Glomerular endothelial cell (primary cell): ENCODE results near the gene PRDM13. TPM values are rescaled to one million over a fixed set of nuclear protein-coding genes. Genes with fewer than 3 reads are reported as not detected.
"Not testable (repeated sequence)": the region's sequence is repeated elsewhere in the genome, so short reads cannot be mapped to it uniquely, and the experiment has no call there.

Experiments
- DNase-seq: peaks from one replicate; pipeline ENCODE4 v3.0.0-alpha.2; 2011; ENCODE audit warnings: low read depth, low spot score; ENCODE audit errors: extremely low read depth
- total RNA-seq: library from RNA; depleted of rRNA; stranded (reverse); fragments of >200 nt; gene quantifications from 2 replicates; pipeline ENCODE4 v1.2.3, GENCODE V29; 2015

The PRDM13 gene
- not detected in 2 replicates for total RNA-seq

DNA sequence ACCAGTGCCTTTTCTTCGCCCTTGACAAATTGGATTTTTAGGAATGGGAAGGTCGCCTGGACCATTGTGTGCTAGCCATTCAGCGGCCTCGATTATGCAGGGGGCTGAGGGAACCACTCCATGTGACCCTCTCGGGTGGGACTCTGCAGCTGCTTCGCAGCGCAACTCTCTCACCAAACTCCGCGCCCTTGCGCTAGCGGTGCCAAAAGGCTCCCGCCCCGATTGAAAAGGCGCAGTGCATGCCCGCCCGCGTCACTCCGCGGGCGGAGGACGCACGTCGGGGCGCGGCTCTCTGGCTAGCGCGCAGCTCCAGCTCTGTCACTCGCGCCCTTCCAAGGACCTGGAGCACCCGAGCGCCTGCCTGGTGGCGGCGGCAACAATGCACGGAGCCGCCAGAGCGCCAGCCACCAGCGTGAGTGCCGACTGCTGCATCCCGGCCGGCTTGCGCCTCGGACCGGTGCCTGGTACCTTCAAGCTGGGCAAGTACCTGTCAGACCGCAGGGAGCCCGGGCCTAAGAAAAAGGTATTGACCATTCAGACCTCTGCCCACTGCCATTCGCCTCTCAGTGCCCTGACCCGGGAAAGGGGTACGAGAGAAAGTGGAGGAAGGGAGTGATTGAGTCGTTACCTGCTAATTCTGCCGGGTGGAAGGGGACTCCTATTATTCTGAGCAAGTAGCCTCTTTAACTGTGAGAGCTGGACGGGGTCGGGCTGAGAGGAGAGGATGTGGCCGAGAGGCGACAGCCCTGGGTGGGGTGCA, at the start of gene PRDM13:
Gene PRDM13, plus strand, starts transcription at position 178 of the 760 bp plus-strand sequence. Its CDS starts 202 bp downstream, at position 380.
- no peak for DNase-seq

DNA sequence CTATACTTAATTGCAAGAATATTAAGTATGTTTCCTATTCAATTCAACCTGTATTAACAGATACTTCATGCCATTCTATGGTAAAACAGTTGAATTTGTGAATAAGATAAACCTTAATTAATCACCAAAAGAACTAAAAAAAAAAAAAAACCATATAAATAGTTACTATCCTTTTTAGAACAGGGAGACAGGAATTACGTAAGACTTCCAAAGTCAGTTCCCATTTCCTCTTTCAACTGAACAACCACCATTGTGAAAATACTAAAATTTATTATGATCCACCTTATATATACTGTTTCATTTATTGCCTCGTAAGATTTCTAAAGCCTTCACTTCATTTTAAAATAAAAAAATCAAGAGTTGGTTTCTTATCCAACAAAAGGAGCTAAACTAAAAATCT, 47.6 kb upstream of the PRDM13 start:
- no peak for DNase-seq

DNA sequence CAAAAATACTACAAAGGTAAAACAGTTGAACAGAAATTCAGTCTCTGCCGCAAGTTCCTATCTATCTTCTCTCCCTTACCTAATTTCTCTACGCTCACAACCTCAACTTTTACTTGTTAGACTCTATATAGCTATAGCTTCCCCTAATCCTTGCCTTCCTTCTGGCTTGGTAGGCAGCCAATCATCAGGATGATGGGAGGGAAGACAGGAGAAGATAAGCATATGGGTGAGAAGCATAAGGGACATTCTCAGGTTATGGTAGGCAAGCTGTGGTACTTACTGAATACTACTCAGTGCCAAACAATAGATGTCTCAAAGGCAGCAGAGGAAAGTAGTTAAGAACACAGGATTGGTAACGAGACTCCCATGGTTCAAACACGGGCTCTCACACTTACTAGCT, 46.0 kb upstream of the PRDM13 start:
- DNase-seq: no peak

DNA sequence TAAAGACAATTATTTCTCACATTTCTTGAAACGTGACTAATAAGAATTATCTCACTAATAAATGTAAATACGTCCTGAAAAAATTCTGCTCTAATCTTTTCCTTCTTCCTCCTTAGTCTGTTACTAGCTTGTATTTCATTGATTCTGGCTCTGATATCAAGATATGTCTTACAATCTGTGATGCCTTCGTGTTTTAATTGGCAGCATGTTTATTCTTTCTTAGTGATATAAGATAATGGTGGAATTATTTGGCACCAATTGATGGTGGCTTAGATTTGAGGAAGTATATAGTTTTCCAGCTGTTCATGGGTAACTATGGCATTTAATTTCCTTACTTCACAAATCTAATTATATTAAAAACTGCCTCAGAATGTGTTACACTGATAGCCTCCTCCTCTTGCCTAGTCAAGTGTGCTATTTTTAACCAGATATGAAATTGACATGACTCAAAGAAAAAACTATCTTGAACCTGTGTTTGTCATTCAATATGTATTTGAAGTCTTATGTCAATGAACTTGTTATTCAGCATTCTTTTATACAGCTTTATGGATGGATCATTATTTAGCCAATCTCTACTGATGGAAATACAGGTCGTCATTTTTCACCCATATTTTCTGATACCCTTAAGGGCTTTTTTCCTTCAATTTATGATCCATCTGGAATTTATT, 43.4 kb upstream of the PRDM13 start:
- no peak for DNase-seq

DNA sequence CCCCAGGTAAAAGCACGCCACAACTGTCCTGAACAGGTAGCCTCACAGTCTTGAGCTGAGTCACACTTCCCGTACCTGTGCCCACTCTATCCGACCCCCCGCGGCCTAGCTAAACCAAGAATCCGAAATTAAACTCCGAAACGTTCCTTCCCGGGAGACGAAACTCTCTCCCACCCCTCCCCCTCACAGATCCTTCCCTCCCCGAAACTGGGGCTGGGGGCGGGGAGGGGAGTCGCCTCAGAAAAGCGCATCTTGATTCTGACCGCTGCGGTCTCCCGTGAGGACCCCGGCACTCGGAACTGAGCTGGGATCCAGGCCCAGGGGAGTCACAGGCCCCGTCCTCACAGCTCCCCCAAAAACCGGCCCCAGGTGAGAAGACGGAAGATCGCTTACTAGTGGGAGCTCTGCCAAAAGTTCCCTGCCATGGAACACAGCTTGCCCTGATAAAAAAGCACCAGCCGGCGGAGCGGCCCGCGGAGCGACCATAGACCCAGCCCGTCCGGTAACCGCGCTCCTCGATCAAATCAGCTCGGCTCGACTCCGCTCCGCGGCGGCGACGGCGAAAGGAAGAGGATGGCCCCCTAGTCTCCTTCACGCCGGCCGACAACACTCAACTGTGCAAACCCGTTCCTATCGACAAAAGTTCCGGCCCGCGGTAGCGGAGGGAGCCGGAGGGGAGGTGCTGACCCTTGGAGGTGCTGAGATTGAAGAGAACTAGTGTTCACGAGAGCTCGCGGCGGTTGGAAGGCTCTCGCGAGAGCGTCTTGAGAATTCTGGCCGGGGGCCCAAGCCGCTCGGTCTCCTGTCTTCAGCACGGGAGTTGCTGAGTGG, 38.3 kb upstream of the PRDM13 start, which contains the start of gene CCNC:
Gene CCNC, minus strand, starts transcription at position 558 of the 831 bp plus-strand sequence. Its CDS starts 133 bp downstream, at position 425.
- peak; percentile 81 for DNase-seq

DNA sequence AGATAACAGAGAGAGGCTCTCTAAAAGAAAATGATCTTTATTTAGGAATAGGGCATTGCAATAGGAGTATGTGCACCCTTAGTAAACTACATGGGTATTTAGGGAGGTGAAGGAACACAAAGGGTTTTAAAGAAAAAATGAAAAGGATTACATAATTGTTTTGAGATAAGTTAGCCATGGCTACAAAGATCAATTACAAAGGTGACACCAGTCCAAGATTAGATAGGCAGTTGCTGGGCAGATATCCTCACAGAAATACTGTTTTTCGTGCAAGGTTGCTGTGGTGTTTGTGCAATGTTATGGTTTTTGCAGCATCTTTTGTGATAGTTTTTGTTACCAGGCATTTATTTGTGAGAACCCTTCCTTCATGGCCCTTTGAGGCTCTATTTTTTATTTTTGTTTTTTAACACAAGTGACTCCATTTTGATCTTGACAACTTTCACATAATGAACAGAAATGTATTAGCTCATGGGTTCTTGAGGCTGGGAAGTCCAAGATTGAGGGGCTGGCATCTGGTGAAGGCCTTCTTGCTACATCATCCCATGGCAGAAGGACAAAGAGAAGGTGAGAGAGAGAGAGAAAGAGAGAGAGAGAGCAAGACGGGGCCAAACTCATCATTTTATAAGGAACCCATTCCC, 32.5 kb upstream of the PRDM13 start:
- no peak for DNase-seq

DNA sequence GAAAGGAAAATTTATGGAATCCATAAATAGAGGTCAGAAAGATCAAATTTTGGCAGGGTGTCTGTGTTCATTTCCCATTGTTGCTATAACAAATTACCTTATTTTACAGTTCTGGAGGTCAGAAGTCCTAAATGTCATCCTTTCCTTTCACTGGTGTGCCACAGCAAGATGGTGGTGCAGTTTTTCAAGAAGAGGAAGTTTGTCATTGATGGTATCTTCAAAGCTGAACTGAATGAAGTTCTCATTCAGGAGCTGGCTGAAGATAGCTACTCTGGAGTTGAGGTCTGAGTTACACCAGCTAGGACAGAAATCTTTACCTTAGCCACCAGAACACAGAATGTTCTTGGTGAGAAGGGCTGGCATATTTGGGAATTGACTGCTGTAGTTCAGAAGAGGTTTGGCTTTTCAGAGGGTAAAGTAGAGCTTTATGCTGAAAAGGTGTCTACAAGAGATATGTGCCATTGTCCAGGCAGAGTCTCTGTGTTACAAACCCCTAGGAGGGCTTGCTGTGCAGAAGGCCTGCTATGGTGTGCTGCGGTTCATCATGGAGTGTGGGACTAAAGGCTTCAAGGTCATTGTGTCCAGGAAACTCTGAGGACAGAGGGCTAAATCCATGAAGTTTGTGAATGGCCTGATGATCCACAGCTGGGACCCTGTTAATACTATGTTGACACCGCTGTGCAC, 30.9 kb upstream of the PRDM13 start:
- DNase-seq: no peak

DNA sequence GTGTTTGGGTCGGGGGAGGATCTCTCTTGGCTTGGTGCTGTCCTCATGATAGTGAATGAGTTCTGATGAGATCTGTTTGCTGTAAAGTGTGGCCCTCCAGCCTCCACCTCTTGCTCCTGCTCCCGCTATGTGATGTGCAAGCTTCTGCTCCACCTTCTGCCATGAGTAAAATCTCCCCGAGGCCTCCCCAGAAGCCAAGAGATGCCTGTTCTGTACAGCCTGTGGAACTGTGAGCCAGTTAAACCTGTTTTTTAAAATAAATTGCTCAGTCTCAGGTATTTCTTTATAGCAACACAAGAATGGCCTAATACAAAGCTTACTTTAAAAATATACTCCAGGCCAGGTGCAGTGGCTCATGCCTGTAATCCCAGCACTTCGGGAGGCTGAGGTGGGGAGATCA, 26.9 kb upstream of the PRDM13 start:
- no peak for DNase-seq

DNA sequence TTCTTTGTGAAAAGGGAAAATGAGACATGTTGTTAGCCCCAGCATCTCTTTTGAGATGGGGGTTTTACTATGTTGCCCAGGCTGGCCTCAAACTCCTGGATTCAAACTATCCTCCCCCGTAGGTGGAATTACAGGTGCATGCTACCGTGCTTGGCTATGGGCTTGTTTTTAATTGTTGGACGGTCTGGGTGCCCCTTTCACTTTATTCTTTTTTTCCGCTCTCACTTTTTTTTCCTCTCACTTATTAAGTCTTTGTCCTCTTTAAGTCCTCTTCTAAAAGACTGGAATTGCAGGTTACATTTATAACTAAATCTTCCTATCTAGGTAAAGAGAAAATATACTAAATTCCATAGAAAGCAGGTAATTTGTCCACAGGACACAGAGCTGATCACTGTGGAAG, 18.8 kb upstream of the PRDM13 start:
- DNase-seq: no peak

DNA sequence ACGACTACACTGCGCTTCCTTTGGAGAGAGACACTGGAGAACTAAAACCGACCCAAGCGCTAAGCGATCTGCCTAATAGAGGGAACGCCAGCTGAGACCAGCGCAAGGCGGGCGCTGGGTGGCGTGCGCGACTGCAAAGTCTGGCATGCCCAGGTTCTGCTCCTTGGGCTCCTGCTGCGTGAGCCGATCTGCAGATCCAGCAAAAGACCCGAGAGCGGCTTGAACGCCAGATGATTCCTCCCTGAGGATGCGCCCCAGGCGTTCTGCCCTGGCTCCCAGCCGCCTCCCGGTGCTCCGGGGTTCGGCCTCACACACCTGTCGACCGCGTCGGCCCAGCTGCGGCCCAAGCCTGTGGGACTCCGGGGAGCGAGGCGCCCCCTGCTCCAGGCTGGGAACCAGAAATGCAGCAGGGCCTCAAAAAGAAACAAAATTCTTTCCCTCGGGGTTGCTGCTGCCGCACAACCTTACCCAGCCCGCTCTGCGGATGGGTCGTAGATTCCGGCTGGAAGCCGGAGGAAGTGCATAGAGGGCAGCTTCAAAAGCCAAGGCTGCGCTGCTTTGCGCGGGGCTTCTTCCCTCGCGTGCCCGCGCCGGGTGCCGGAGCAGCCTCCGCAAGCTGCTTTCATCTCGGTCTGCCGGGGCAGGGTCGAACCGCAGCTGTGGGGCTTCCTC, 17.9 kb upstream of the PRDM13 start:
- DNase-seq: no peak

DNA sequence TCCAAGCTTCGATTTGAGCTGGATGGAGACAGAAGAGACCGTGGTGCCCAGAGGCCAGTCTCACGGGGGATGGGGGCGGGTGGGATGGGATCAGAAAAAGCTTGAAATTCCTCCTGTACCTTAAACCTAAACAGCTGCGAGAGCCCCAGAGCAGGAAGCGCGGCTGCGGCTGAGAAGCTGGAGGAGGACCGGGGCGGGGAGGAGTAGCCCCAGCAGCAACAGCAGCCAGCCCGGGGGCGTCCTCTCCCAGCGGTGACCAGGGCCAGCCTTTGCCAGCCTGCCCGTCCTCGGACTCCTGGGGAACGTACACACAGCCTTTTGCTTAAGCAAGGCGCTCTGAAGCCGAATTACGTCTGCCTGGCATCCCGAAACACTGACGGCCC, 17.4 kb upstream of the PRDM13 start:
- DNase-seq: no peak

DNA sequence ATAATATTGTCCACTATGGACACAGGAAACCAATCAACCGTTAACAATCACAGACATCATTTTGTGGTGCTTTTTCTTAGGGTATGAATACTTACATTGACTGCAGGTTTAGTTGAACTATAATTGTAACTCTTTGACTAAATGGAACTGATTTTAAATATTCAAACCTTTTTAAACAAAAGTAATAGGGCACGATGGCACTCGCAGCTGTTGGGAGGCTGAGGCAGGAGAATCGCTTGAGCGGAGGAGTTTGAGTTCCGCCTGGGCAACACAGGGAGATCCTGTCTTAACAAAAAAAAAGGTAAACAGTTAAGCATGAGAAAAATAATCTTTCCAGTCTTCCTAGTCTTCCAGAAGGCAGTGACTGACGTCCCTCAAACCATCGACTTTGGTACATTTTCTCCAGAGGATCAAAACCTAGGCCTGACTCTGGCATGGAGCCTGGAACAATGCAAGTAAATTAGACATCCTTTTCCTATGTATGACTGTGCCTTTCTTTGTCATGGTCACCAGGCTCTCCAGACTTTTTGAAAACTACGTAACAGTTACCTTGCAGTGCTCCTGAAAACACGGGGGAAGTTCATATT, 16.6 kb upstream of the PRDM13 start:
- DNase-seq: no peak

DNA sequence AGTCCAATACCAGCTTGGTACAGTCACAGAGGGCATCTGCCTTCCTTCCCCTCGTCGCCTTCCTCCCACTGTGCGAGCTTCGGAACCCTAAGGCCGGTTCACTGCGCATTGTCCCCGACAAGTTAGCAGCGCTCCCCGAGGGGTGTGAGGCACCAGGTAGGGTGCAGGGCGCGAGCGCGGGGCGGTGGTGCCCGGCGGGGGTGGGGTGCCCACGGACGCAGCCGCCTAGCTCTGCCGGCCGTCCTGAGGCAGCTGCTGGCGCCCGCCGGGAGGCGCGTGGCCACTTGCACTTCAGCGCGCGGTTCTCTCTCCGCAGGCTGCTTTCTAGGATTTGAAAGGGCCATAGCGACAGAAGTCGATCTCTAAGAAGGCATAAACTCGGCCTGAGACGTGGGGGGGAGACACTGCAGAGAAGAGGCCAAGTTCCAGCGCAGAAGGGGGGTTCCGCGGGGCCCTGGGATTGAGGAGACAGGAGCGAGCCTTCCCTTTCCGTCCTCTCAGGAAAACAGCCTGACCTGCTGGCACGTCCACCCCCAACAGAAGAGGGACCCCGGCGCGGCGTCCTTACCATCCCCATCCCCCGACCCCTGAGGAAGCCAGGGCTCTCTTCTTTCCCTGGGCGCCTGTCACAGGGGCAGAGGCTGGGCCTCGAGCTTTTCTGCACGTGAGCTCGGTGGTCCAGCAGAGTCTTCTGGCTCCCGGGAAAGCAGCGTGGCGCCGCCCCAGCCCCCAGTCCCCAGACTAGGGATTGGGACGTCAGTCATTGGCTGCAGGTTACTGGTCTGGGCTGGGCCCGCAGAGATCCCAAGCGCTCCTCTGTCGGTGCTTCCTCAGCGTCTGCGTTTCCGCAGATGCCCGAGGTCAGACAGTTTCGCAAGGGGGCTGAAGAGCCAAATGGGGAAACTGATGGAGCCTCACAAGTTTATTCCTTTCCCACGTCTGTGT, 15.6 kb upstream of the PRDM13 start:
- no peak for DNase-seq

DNA sequence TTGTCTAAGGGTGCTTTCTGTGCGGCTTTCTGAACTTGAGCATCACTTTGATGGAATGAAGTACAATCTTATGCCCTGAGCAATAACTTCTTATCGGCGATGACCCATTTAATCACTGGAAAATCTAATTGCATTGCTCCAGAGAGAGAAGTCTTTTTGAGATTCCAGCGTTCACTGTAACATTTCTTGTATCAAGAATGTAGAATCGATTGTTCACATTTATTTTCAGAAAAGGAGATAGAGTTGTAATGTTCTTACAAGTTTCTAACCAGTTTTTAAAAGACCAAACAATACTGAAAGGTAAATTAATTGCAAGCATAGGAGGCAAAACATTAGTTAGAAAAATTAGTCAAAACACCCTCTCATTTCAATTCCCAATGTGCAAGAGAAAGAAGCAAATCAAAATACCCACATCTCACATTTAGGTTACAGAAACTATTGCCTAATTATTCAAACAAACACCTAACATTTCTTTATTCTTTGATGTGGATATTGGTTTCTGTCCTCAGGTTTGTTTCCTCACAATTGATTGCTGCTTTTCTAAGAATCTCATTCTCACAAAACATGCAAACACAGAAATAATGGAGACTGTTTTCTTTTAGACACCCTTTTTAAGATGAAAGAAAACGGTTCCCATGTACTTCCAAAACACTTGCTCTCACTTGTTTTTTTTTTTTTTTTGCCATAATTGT, 14.8 kb upstream of the PRDM13 start:
- no peak for DNase-seq

DNA sequence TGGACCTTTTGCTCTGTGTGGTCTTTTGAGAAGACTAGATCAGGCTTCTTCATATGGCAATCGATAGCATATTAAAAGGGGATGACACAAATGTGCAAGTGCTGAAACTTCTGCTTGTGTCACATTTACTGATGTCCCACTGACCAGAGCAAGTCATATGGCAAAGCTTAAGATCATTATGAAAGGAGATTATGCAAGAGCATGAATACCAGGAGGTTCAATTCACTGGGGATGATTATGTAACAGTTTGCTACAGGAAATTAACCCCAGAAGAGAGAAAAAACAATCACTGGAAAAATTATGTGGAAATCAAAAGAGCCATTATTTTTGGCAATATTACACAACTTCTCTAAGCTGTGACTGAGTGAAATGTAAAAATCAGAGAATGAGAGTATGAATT, 13.7 kb upstream of the PRDM13 start:
- no peak for DNase-seq

DNA sequence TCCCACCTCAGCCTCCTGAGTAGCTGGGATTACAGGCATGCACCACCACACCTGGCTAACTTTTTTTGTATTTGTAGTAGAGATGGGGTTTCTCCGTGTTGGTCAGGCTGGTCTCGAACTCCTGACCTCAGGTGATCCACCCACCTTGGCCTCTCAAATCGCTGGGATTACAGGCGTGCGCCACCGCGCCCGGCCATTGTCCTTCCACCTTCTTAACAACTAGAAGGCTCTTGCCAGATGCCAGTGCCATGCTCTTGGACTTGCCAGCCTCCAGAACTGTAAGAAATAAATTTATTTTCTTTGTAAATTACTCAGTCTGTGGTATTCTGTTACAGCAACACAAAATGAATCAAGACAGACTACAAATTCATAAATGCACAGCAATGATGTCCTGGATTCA, 11.9 kb upstream of the PRDM13 start:
- DNase-seq: not testable (repeated sequence)

DNA sequence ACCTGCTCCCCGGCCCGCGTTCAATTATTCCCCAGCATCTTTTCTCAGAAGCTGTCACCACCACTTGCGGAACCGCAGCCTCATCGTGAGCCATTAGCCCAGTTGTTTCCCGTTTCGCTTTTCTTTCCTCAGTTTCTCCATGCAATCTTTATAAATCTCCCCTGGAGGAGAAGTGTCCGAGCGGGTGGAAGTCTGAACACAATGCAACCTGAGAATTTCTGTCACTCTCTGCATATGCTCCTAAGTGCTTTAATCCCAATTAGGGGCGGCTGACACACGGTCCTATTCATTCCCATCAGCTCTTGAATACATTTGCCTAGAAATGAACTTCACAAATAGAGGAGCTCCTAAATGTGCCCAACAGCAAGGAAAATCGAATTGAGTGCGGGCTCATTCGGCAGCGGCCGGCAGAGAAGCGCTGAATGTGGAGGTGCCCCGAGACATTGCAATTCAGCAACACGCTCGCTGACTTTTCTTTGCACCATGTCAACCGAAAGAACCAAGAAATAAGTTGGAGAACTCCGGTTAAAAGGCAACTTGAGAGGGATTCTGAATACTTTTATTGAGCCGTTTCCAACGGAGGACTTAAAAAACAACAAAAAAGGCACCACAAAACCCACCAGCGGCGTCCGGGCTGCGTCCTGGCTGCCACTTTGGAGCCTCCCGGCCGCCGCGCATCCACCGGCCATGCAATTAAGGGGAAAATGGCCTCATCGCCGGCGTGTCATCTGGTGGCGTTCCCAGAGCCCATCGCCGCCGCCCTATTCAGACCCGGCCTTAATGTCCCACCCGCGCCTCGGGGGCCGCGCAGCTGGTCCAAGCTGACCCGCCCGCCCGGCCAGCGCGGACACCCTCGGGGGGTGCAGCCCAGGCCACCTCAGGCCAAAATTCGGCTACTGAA, 3.9 kb upstream of the PRDM13 start:
- DNase-seq: no peak
